ENCODE results near the gene FAM3C.

The FAM3C gene

DNA sequence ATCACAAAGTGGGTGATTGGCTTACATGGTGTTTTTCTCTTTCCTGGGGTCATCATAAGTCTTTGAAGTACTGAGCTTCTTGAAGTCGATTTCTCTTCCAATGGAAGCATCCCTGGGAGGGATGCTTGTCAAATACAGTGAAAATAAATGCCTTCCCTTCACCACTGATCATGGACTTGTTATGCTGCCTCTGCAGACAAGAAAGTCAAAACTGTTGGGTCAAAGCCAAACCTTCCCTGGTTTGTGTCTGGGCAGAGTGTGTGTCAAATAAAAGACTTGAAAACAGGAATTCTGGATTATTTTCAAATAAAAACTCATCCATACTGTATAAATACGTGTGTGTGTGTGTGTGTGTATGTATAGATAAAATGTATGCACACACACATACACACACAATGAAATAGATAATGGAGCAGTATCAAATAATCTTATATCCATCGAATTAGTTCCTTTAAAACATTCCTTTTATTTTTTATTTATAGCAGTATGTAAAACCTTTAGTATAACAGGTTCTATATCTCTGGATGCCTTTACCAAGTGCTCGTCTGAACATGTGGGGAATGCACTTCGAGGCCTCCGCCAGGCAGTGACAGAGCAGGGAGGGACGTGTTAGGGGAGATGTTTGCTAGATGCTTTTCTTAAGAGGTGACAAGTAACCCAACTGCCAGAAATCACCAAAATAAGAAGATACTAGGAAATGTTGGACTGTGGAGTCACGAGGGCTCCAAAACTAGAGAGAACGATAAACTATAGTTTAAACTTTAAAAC is 94.5 kb downstream of the FAM3C start:
- DNase-seq (ENCODE audit: low read depth in 1 of 2, low spot score in 1 of 2), result no peak

DNA sequence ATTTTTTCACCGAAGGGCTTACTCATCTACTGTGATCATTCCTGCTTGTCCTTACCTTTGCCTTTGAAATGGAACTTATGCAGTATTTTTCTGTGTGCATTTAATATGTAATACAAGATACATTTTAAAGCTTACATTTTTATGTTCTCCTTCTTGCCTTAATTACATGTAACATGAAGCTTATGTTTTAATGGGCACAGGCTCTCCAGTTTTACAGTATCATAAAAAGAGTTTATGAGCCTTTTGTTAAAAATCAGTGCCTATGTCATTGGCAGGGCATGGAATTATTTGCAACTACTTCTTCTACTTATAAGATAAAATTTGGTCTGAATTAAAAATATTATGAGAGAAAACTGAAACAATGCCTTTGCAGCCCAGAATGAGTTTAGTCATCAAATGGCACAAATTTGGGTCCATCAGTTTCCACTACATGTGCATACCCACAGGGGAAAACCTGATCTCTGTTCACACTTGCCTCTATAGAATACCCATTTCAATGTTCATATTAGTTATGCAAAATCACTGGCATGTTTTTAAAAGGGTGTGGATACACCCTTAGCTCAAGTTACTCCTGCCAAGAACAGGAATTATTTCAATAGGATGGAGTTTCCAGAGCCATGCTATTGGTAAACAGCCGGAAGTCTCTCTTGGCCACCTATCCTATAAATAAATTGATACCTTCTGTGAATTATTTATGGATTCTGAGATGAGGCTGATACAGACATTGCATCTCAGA is 95.3 kb downstream of the FAM3C start:
- DNase-seq (ENCODE audit: low read depth in 1 of 2, low spot score in 1 of 2), result no peak
